ENCODE results near the gene PRDM10. TPM values are rescaled to one million over a fixed set of nuclear protein-coding genes. Genes with fewer than 3 reads are reported as not detected.
"Not testable (repeated sequence)": the region's sequence is repeated elsewhere in the genome, so short reads cannot be mapped to it uniquely, and the experiment has no call there.

The PRDM10 gene
- total RNA-seq, 1 donor from 2014 or later = 15.8 TPM

DNA sequence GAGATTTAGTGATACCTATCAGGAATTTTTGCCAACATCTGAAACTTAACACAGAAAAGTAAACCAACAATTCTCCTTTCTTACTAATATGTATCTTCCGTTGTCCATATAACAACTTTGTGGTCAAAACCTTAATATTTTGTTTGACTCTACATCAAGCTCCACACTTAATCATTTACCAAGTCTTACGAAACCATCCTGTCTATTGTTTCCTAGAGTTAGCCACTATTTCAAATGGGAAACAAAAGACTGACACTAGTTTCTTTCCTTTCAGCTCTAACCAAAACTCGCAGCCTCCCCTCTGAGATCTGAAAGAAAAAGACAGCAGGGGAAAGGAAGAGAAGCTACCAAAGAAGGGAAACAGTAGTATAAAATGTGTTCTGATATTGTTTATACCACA, 26.5 kb upstream of the PRDM10 start:
- Mint-ChIP-seq H3K4me3 (ENCODE audit: unreplicated experiment) (no peak overlapping the region), H3K4me1 (ENCODE audit: unreplicated experiment) (peaks cover 5% of the 10 kb centered on the region), H3K9me3 (ENCODE audit: unreplicated experiment) (no peaks in the 10 kb centered on the region), H3K27ac (ENCODE audit: unreplicated experiment) (no peak overlapping the region), H3K36me3 (ENCODE audit: low read depth, unreplicated experiment) (no peaks in the 10 kb centered on the region), H3K27me3 (ENCODE audit: unreplicated experiment) (no peaks in the 10 kb centered on the region)
- DNase-seq (ENCODE audit: low spot score) = no peak
- no peak for TF ChIP-seq CTCF (IDR thresholded peaks at IDR 0.05; ENCODE audit: unreplicated experiment)

GRCh38 chr11:130025371-130025770, 22.7 kb upstream of the PRDM10 start:
- H3K36me3 Mint-ChIP-seq (ENCODE audit: low read depth, unreplicated experiment) = no peaks in the 10 kb centered on the region
- H3K9me3 Mint-ChIP-seq (ENCODE audit: unreplicated experiment) = no peaks in the 10 kb centered on the region
- H3K4me1 Mint-ChIP-seq (ENCODE audit: unreplicated experiment) = peaks cover 9% of the 10 kb centered on the region
- no peak overlapping the region for H3K4me3 Mint-ChIP-seq (ENCODE audit: unreplicated experiment)
- DNase-seq (ENCODE audit: low spot score) = no peak
- TF ChIP-seq CTCF (IDR thresholded peaks at IDR 0.05; ENCODE audit: unreplicated experiment) = no peak
- peaks cover 3% of the 10 kb centered on the region for H3K27me3 Mint-ChIP-seq (ENCODE audit: unreplicated experiment)
- H3K27ac Mint-ChIP-seq (ENCODE audit: unreplicated experiment) = no peak overlapping the region

DNA sequence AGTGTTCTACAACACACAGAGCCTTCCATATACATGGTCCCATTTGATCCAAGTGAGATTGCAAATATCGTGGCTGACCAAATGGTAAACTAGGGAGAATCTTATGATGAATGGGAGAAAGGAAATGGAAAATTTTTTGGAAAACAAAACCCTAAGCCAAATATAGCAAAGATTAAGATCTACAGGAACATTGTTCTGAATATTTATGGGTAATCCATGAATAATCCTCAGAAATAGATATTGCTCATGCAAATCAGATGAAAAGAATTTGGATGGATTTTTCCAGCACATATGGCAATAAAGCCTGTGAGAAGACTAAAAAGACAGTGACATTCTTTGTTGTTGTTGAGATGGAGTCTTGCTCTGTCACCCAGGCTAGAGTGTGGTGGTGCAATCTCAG, 21.7 kb upstream of the PRDM10 start:
- peaks cover 9% of the 10 kb centered on the region for H3K4me1 Mint-ChIP-seq (ENCODE audit: unreplicated experiment)
- H3K27ac Mint-ChIP-seq (ENCODE audit: unreplicated experiment) = no peak overlapping the region
- no peaks in the 10 kb centered on the region for H3K36me3 Mint-ChIP-seq (ENCODE audit: low read depth, unreplicated experiment)
- no peak for TF ChIP-seq CTCF (IDR thresholded peaks at IDR 0.05; ENCODE audit: unreplicated experiment)
- peaks cover 3% of the 10 kb centered on the region for H3K27me3 Mint-ChIP-seq (ENCODE audit: unreplicated experiment)
- H3K9me3 Mint-ChIP-seq (ENCODE audit: unreplicated experiment) = no peaks in the 10 kb centered on the region
- H3K4me3 Mint-ChIP-seq (ENCODE audit: unreplicated experiment) = no peak overlapping the region
- DNase-seq (ENCODE audit: low spot score) = no peak

- no peak for DNase-seq (ENCODE audit: low spot score)
- TF ChIP-seq CTCF (IDR thresholded peaks at IDR 0.05; ENCODE audit: unreplicated experiment) = no peak
- Mint-ChIP-seq H3K9me3 (ENCODE audit: unreplicated experiment) (no peaks in the 10 kb centered on the region), H3K27me3 (ENCODE audit: unreplicated experiment) (peaks cover 3% of the 10 kb centered on the region), H3K4me1 (ENCODE audit: unreplicated experiment) (peaks cover 4% of the 10 kb centered on the region), H3K36me3 (ENCODE audit: low read depth, unreplicated experiment) (no peaks in the 10 kb centered on the region), H3K4me3 (ENCODE audit: unreplicated experiment) (no peak overlapping the region), H3K27ac (ENCODE audit: unreplicated experiment) (no peak overlapping the region)
Observed at GRCh38 chr11:130023204-130023603, 20.6 kb upstream of the PRDM10 start.

DNA sequence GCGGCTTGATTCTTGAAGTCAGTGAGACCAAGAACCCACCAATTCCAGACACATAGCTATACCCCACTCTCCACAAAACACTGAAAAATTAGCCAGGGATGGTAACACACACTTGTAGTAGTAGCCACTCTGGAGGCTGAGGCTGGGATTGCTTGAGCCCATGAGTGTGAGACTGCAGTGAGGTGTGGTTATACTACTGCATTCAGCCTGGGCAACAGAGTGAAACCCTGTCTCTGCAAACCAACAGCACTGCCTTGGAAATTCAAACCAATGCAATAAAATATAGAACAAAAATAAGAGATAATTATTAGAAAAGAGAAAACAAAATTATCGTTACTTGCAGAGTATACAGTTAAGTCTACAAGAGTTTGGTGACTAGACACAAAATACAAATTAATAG, 20.2 kb upstream of the PRDM10 start:
- no peak for TF ChIP-seq CTCF (IDR thresholded peaks at IDR 0.05; ENCODE audit: unreplicated experiment)
- H3K27me3 Mint-ChIP-seq (ENCODE audit: unreplicated experiment) = peaks cover 3% of the 10 kb centered on the region
- no peaks in the 10 kb centered on the region for H3K36me3 Mint-ChIP-seq (ENCODE audit: low read depth, unreplicated experiment)
- H3K27ac Mint-ChIP-seq (ENCODE audit: unreplicated experiment) = no peak overlapping the region
- no peaks in the 10 kb centered on the region for H3K9me3 Mint-ChIP-seq (ENCODE audit: unreplicated experiment)
- no peak overlapping the region for H3K4me3 Mint-ChIP-seq (ENCODE audit: unreplicated experiment)
- DNase-seq (ENCODE audit: low spot score) = no peak
- H3K4me1 Mint-ChIP-seq (ENCODE audit: unreplicated experiment) = peaks cover 4% of the 10 kb centered on the region

- H3K4me1 Mint-ChIP-seq (ENCODE audit: unreplicated experiment); DNase-seq (ENCODE audit: low spot score); H3K27ac Mint-ChIP-seq (ENCODE audit: unreplicated experiment); H3K27me3 Mint-ChIP-seq (ENCODE audit: unreplicated experiment); H3K36me3 Mint-ChIP-seq (ENCODE audit: low read depth, unreplicated experiment); H3K9me3 Mint-ChIP-seq (ENCODE audit: unreplicated experiment); H3K4me3 Mint-ChIP-seq (ENCODE audit: unreplicated experiment): not testable (repeated sequence)
Observed at GRCh38 chr11:130021606-130022005, 19.0 kb upstream of the PRDM10 start.

All from endothelial cell (in vitro differentiated cells).